Activated CD4-positive, alpha-beta T cell treated with anti-CD3 and anti-CD28 coated beads for 36 hours (primary cell): Measurements from ENCODE around the gene SAFB. TPM values are rescaled to one million over a fixed set of nuclear protein-coding genes. Genes with fewer than 3 reads are reported as not detected.

Experiments
- ATAC-seq: fragments of 200-7000 bp; cut with Tn5 transposase; one replicate; pipeline ENCODE4 v1.10.0; 2021; ENCODE audit warnings: mild to moderate bottlenecking, moderate library complexity
- CTCF ChIA-PET: fragments of 350-600 bp; sonication (Branson Sonifier 250); formaldehyde crosslinking; loops from one replicate; lab custom pipeline; 2021; ENCODE audit warnings: antibody characterized with exemption; lab: Charles Lee
- POLR2A ChIA-PET: fragments of 350-600 bp; sonication (Branson Sonifier 250); formaldehyde crosslinking; loops from one replicate; lab custom pipeline; 2021; ENCODE audit warnings: antibody characterized with exemption, inconsistent platforms; lab: Charles Lee
- DNase-seq: peaks from one replicate; pipeline ENCODE4 v3.0.0-alpha.2; 2020
- H3K27ac Mint-ChIP-seq: one replicate; pipeline ENCODE4 v1.8.0; 2021; ENCODE audit warnings: mixed read lengths
- H3K27me3 Mint-ChIP-seq: one replicate; pipeline ENCODE4 v1.8.0; 2021; ENCODE audit warnings: mixed read lengths
- H3K36me3 Mint-ChIP-seq: one replicate; pipeline ENCODE4 v1.8.0; 2021; ENCODE audit warnings: low read depth, mixed read lengths
- H3K4me1 Mint-ChIP-seq: one replicate; pipeline ENCODE4 v1.8.0; 2021; ENCODE audit warnings: mixed read lengths
- H3K4me3 Mint-ChIP-seq: one replicate; pipeline ENCODE4 v1.8.0; 2021; ENCODE audit warnings: mild to moderate bottlenecking, moderate library complexity, mixed read lengths
- H3K9me3 Mint-ChIP-seq: one replicate; pipeline ENCODE4 v1.8.0; 2021; ENCODE audit warnings: low read depth, mixed read lengths
- intact Hi-C, 2 experiments: fragments of 100-400 bp; cut with DNase I in 1 of 2; cut with micrococcal nuclease in 1 of 2; formaldehyde crosslinking; loops; one replicate each; pipeline versions ENCODE4 v1.14.2 to v1.15.1; 2022 to 2024; cut with DNase I, micrococcal nuclease
- total RNA-seq, 2 experiments: library from RNA; stranded (reverse); gene quantifications; one replicate each; pipeline ENCODE4 v1.2.3, GENCODE V29; 2021

SAFB gene
- total RNA-seq, result 100 to 1,000 TPM; 100 to 118 TPM

- H3K27ac Mint-ChIP-seq, result peak within 1 kb of the TSS; percentile 100
- ChIA-PET POLR2A (interaction anchor here (0.6 to 2.8 kb wide), 9 partner anchors 53 to 922 kb away, joined by 3 to 11 read pairs (median 3); partner anchors contain the start of genes CATSPERD and LONP1), CTCF (interaction anchor here (0.6 to 1.4 kb wide), 6 partner anchors 18 to 68 kb away, joined by 3 to 6 read pairs (median 4); partner anchors contain the start of gene RPL36)
- peak; percentile 100 for DNase-seq
- intact Hi-C loops, result loop anchor here (1.0 to 10.0 kb wide), 13 partner anchors 58 to 1555 kb away; partner anchors contain the start of genes MICOS13 (in 2 of the 2), ALKBH7 (in 1 of the 2), CATSPERD (in 1 of the 2) and DPP9 (in 1 of the 2)
- H3K4me3 Mint-ChIP-seq, result peak within 1 kb of the TSS; percentile 100
- H3K9me3 Mint-ChIP-seq, result no peaks in the 10 kb centered on the region
- H3K27me3 Mint-ChIP-seq, result no peaks in the 10 kb centered on the region
- H3K36me3 Mint-ChIP-seq, result peaks cover 81% of the 10 kb centered on the region
- peak; percentile 92 for ATAC-seq
- peaks cover 66% of the 10 kb centered on the region for H3K4me1 Mint-ChIP-seq
Measured at GRCh38 chr19:5622465-5623396, at the start of gene SAFB, which contains the start of gene SAFB2. Gene SAFB (plus strand): TSS chr19:5623083. CDS start chr19:5623206, 123 bp downstream. Gene SAFB2 (minus strand): TSS chr19:5622776. CDS start chr19:5622715, 61 bp downstream.

GRCh38 chr19:5575590-5575989 lies 47.3 kb upstream of the SAFB start:
- H3K4me1 Mint-ChIP-seq, result peaks cover 8% of the 10 kb centered on the region
- no peak overlapping the region for H3K4me3 Mint-ChIP-seq
- DNase-seq (no peak), ATAC-seq (no peak)
- ChIA-PET CTCF (interaction anchor here (0.7 kb wide), 1 partner anchor 425 kb away, joined by 3 read pairs; no protein-coding TSS in a partner anchor), POLR2A (no interaction called here)
- no peaks in the 10 kb centered on the region for H3K36me3 Mint-ChIP-seq
- H3K27ac Mint-ChIP-seq, result no peak overlapping the region
- H3K9me3 Mint-ChIP-seq, result no peaks in the 10 kb centered on the region
- intact Hi-C loops, result loop anchor here in 1 of 2 experiments (10.0 kb wide), 1 partner anchor 351 kb away; no protein-coding TSS in a partner anchor
- H3K27me3 Mint-ChIP-seq, result no peaks in the 10 kb centered on the region

- no peak overlapping the region for H3K4me3 Mint-ChIP-seq
- POLR2A ChIA-PET, result no interaction called here
- no peak overlapping the region for H3K27ac Mint-ChIP-seq
- no peaks in the 10 kb centered on the region for H3K9me3 Mint-ChIP-seq
- DNase-seq, result peak; percentile 85
- peak; percentile 89 for ATAC-seq
- H3K27me3 Mint-ChIP-seq, result no peaks in the 10 kb centered on the region
- H3K36me3 Mint-ChIP-seq, result no peaks in the 10 kb centered on the region
- H3K4me1 Mint-ChIP-seq, result peaks cover 8% of the 10 kb centered on the region
- intact Hi-C loops, result loop anchor here in 1 of 2 experiments (1.0 to 10.0 kb wide), 5 partner anchors 29 to 529 kb away; no protein-coding TSS in a partner anchor
- CTCF ChIA-PET, result interaction anchor here (0.6 kb wide), 1 partner anchor 234 kb away, joined by 3 read pairs; no protein-coding TSS in a partner anchor
Measured at GRCh38 chr19:5578097-5578846, 44.6 kb upstream of the SAFB start.

GRCh38 chr19:5579286-5579685 lies 43.6 kb upstream of the SAFB start:
- H3K4me1 Mint-ChIP-seq, result peaks cover 8% of the 10 kb centered on the region
- CTCF ChIA-PET, result interaction anchor here (0.6 to 0.7 kb wide), 2 partner anchors 56 to 235 kb away, joined by 3 read pairs; no protein-coding TSS in a partner anchor
- POLR2A ChIA-PET, result no interaction called here

GRCh38 chr19:5579697-5580096 lies 43.2 kb upstream of the SAFB start:
- ChIA-PET POLR2A (no interaction called here), CTCF (interaction anchor here (0.7 kb wide), 1 partner anchor 56 kb away, joined by 3 read pairs; no protein-coding TSS in a partner anchor)
- Mint-ChIP-seq H3K27ac (no peak overlapping the region), H3K27me3 (no peaks in the 10 kb centered on the region), H3K4me3 (no peak overlapping the region), H3K4me1 (peaks cover 8% of the 10 kb centered on the region), H3K36me3 (peaks cover 2% of the 10 kb centered on the region), H3K9me3 (no peaks in the 10 kb centered on the region)
- no peak for ATAC-seq
- DNase-seq, result no peak
- intact Hi-C loops, result loop anchor here in 1 of 2 experiments (2.0 to 10.0 kb wide), 3 partner anchors 31 to 531 kb away; no protein-coding TSS in a partner anchor

More at GRCh38 chr19:5579286-5579685, 43.6 kb upstream of the SAFB start:
- intact Hi-C loops, result loop anchor here in 1 of 2 experiments (2.0 to 10.0 kb wide), 3 partner anchors 30 to 530 kb away; no protein-coding TSS in a partner anchor
- Mint-ChIP-seq H3K27me3 (no peaks in the 10 kb centered on the region), H3K4me3 (no peak overlapping the region), H3K36me3 (peaks cover 2% of the 10 kb centered on the region), H3K9me3 (no peaks in the 10 kb centered on the region), H3K27ac (no peak overlapping the region)
- DNase-seq, result no peak
- no peak for ATAC-seq

GRCh38 chr19:5580161-5580571 lies 42.7 kb upstream of the SAFB start:
- intact Hi-C loops, result no loop called here
- ATAC-seq (no peak), DNase-seq (no peak)
- POLR2A ChIA-PET, result no interaction called here
- Mint-ChIP-seq H3K27ac (no peak overlapping the region), H3K4me1 (peaks cover 8% of the 10 kb centered on the region), H3K36me3 (peaks cover 2% of the 10 kb centered on the region), H3K9me3 (no peaks in the 10 kb centered on the region), H3K4me3 (no peak overlapping the region), H3K27me3 (no peaks in the 10 kb centered on the region)
- CTCF ChIA-PET, result interaction anchor here (0.7 kb wide), 1 partner anchor 447 kb away, joined by 3 read pairs; no protein-coding TSS in a partner anchor

- Mint-ChIP-seq H3K9me3 (no peaks in the 10 kb centered on the region), H3K4me3 (peak overlapping the region; percentile 17), H3K27me3 (no peaks in the 10 kb centered on the region), H3K36me3 (peaks cover 35% of the 10 kb centered on the region), H3K27ac (peak overlapping the region; percentile 82), H3K4me1 (peaks cover 16% of the 10 kb centered on the region)
- ChIA-PET POLR2A (no interaction called here), CTCF (interaction anchor here (0.6 to 0.7 kb wide), 3 partner anchors 84 to 585 kb away, joined by 3 to 4 read pairs (median 3); no protein-coding TSS in a partner anchor)
- DNase-seq (peak; percentile 78), ATAC-seq (peak; percentile 73)
- intact Hi-C loops, result no loop called here
Measured at GRCh38 chr19:5585461-5586299, 37.2 kb upstream of the SAFB start.

- DNase-seq (peak; percentile 12), ATAC-seq (peak; percentile 33)
- CTCF ChIA-PET, result interaction anchor here (0.6 to 0.7 kb wide), 2 partner anchors 26 to 157 kb away, joined by 3 to 4 read pairs; no protein-coding TSS in a partner anchor
- Mint-ChIP-seq H3K27me3 (no peaks in the 10 kb centered on the region), H3K4me3 (peak overlapping the region; percentile 17), H3K4me1 (peaks cover 16% of the 10 kb centered on the region), H3K27ac (no peak overlapping the region), H3K9me3 (no peaks in the 10 kb centered on the region), H3K36me3 (peaks cover 40% of the 10 kb centered on the region)
- POLR2A ChIA-PET, result interaction anchor here (0.7 kb wide), 1 partner anchor 317 kb away, joined by 4 read pairs; the partner anchor contains the start of gene NDUFA11
- intact Hi-C loops, result no loop called here
Measured at GRCh38 chr19:5586300-5587070, 36.4 kb upstream of the SAFB start.

- CTCF ChIA-PET, result interaction anchor here (0.7 kb wide), 1 partner anchor 27 kb away, joined by 4 read pairs; no protein-coding TSS in a partner anchor
- H3K4me3 Mint-ChIP-seq, result no peak overlapping the region
Measured at GRCh38 chr19:5587071-5587455, 35.8 kb upstream of the SAFB start.

More at GRCh38 chr19:5587071-5587455, 35.8 kb upstream of the SAFB start:
- DNase-seq (no peak), ATAC-seq (no peak)
- peaks cover 16% of the 10 kb centered on the region for H3K4me1 Mint-ChIP-seq
- intact Hi-C loops, result no loop called here
- no peak overlapping the region for H3K27ac Mint-ChIP-seq
- POLR2A ChIA-PET, result interaction anchor here (0.7 kb wide), 1 partner anchor 316 kb away, joined by 4 read pairs; the partner anchor contains the start of gene NDUFA11
- H3K9me3 Mint-ChIP-seq, result no peaks in the 10 kb centered on the region
- no peaks in the 10 kb centered on the region for H3K27me3 Mint-ChIP-seq
- H3K36me3 Mint-ChIP-seq, result peaks cover 45% of the 10 kb centered on the region
